Mesodermal cell (in vitro differentiated cells): ENCODE results near the gene RUFY1.
"Not testable (repeated sequence)": the region's sequence is repeated elsewhere in the genome, so short reads cannot be mapped to it uniquely, and the experiment has no call there.

Experiments used
- H3K27ac ChIP-seq: 2 replicates; pipeline ENCODE4 v1.7.0; 2013; ENCODE audit warnings: mild to moderate bottlenecking, low read depth, low read length, moderate library complexity; ENCODE audit not compliant: severe bottlenecking
- H3K36me3 ChIP-seq: 2 replicates; pipeline ENCODE4 v1.7.1; 2013; ENCODE audit warnings: mild to moderate bottlenecking, low read length, moderate library complexity; ENCODE audit not compliant: control insufficient read depth, insufficient read depth
- H3K4me1 ChIP-seq: one replicate; pipeline ENCODE4 v1.7.1; 2013; ENCODE audit warnings: mild to moderate bottlenecking, low read length; ENCODE audit not compliant: insufficient read depth, control insufficient read depth, poor library complexity, severe bottlenecking
- H3K4me3 ChIP-seq: 2 replicates; pipeline ENCODE4 v1.7.0; 2013; ENCODE audit warnings: low read length, control low read depth, mild to moderate bottlenecking; ENCODE audit not compliant: insufficient read depth, poor library complexity, severe bottlenecking; ENCODE audit errors: extremely low read depth
- H3K9me3 ChIP-seq: 2 replicates; pipeline ENCODE4 v1.7.1; 2013; ENCODE audit warnings: mild to moderate bottlenecking, low read length, moderate library complexity; ENCODE audit not compliant: control insufficient read depth
- WGBS, 2 experiments: methylation state at CpG; one replicate each; pipeline ENCODE4 v1.1.5; 2013; ENCODE audit warnings: missing lambda C conversion rate in 2 of 2; ENCODE audit not compliant: insufficient coverage in 2 of 2; 5-methylcytosine and 5-hydroxymethylcytosine counted together

Gene RUFY1

GRCh38 chr5:179644766-179645165 is 94.4 kb downstream of the RUFY1 start:
- H3K9me3 ChIP-seq, H3K4me3 ChIP-seq, H3K27ac ChIP-seq, H3K4me1 ChIP-seq, H3K36me3 ChIP-seq: not testable (repeated sequence)
- WGBS, 2 experiments: 84 to 90% methylated on average over 3 to 4 of the region's 5 CpGs

GRCh38 chr5:179648410-179648809 is 98.1 kb downstream of the RUFY1 start:
- Histone ChIP-seq H3K9me3 (no peaks in the 10 kb centered on the region), H3K4me3 (no peak overlapping the region)
- 92 to 100% methylated on average over 4 to 6 of the region's 9 CpGs for WGBS, 2 experiments

GRCh38 chr5:179649166-179649703 is 98.9 kb downstream of the RUFY1 start:
- H3K27ac ChIP-seq, H3K36me3 ChIP-seq, H3K4me1 ChIP-seq, H3K4me3 ChIP-seq, H3K9me3 ChIP-seq: not testable (repeated sequence)
- WGBS, 2 experiments: 92 to 95% methylated on average over 3 to 4 of the region's 10 CpGs

More at GRCh38 chr5:179648410-179648809, 98.1 kb downstream of the RUFY1 start:
- Histone ChIP-seq H3K36me3 (no peaks in the 10 kb centered on the region), H3K27ac (no peak overlapping the region), H3K4me1 (no peaks in the 10 kb centered on the region)

DNA sequence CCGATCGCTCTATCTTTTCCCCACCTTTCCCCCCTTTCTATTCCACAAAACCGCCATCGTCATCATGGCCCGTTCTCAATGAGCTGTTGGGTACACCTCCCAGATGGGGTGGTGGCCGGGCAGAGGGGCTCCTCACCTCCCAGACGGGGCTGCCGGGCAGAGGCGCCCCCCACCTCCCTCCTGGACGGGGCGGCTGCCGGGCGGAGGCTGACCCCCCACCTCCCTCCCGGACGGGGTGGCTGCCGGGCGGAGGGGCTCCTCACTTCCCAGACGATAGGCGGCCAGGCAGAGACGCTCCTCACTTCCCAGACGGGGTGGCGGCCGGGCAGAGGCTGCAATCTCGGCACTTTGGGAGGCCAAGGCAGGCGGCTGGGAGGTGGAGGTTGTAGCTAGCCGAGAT is 99.9 kb downstream of the RUFY1 start:
- H3K4me1 ChIP-seq, H3K4me3 ChIP-seq, H3K9me3 ChIP-seq, H3K27ac ChIP-seq, H3K36me3 ChIP-seq: not testable (repeated sequence)
- 100% methylated on average over 8 of the region's 26 CpGs for WGBS, 2 experiments

GRCh38 chr5:179653135-179653534 is 102.8 kb downstream of the RUFY1 start:
- not testable (repeated sequence) for H3K36me3 ChIP-seq, H3K4me1 ChIP-seq, H3K9me3 ChIP-seq, H3K27ac ChIP-seq, H3K4me3 ChIP-seq
- WGBS, 2 experiments: no CpG with 5 or more reads among the region's 2 CpGs

DNA sequence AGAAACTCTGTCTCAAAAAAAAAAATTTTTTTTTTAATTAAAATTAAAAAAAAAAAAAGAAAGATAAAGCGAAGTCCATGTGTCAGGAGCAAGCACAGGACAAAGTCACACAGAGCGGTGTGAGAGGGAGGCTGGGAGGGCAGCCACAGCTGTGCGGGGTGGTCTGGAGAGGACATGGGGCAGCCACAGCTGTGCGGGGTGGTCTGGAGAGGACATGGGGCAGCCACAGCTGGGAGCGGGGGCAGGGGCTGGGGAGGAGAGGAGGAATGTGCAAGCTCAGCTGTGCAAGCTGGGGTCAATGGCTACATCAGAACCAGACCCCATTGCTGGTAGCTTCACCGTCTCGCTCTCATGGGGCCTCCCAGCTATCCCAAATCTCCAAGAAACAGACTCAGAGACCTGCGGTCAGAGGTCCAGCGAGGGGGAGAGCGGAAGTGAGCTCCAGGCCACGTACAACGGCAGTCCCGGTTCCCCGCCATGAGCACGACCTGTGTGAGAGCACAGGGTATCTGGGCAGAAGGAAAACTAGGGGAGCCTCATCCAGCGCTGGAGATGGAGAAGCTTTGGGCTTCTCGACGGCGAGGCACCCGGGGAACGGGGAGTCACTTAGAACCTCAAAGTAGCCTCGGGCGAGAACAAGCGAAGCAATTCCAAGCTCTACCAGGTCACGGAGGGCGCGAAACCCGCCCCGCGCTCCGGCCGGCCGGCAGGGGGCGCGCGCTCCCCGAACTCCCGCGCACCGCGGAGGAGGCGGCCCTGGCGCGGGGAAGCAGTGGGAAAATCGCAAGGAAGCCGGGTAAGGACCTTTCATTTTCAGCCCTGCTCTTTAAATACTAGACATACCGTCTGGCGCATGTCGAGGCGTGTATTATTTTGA is 107.2 kb downstream of the RUFY1 start:
- not testable (repeated sequence) for H3K4me1 ChIP-seq, H3K9me3 ChIP-seq, H3K4me3 ChIP-seq, H3K36me3 ChIP-seq, H3K27ac ChIP-seq
- WGBS, 2 experiments: no CpG with 5 or more reads among the region's 50 CpGs

GRCh38 chr5:179658179-179658856 is 108.0 kb downstream of the RUFY1 start:
- peak overlapping the region; percentile 33 for H3K4me3 ChIP-seq
- H3K9me3 ChIP-seq, H3K4me1 ChIP-seq, H3K36me3 ChIP-seq, H3K27ac ChIP-seq: not testable (repeated sequence)
- 23 to 32% methylated on average over 8 of the region's 29 CpGs for WGBS, 2 experiments
